Tracheal epithelial cell (primary cell): ENCODE measurements around the gene CHTF8. TPM values are rescaled to one million over a fixed set of nuclear protein-coding genes. Genes with fewer than 3 reads are reported as not detected.

Experiments
- total RNA-seq: library from RNA; depleted of rRNA; stranded (reverse); fragments of >200 nt; gene quantifications from 2 replicates; pipeline ENCODE4 v1.2.1, GENCODE V29; 2014

Gene CHTF8, protein sequence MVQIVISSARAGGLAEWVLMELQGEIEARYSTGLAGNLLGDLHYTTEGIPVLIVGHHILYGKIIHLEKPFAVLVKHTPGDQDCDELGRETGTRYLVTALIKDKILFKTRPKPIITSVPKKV
- total RNA-seq = 41.4 and 62.7 TPM in 2 replicates

DNA sequence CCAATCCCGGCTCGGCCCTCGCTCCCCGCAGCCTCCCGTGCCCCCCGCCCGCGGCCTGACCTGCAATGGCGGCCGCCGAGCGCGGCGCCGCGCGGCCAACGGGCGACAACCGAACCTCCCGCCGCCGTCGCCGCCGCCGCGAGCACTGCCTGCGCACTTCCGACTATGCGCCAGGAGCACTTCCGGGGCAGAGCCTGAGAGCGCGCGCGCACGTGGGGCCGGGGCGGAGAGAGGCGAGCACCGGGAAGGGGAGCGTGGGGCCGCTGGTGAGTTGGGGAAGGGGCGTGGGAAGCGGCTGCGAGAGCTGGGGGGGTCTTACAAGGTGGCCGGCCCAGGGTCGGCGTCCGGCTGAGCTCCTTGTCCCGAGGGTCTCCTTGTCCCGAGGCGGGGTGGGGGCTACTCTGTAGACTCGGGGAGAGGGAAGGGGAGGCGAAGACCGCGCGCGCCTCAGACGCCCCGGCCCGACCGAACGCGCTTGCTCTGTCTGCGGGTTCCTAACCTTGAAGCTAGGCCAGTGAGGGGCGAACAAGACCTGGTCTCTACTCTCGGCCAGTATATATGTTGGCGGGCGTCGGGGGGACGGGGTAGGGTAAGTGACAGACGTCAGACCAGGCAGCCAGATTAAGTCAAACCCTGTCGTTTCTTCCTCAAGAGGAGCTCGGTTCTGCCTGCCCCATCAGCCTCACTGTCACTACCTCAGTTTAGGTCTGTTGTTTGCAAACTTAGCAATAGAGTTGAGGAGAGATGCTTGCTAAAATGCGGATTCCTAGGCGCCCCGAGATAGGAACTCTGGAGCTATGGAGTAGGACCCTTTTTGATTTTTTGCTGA lies at the start of gene CHTF8, which contains the start of gene UTP4:
CHTF8 (minus strand) TSS at position 165 of the 829 bp plus-strand sequence. CDS start 11,130 bp downstream, outside the sequence.
UTP4 (plus strand) TSS at position 226 of the 829 bp plus-strand sequence. CDS start 811 bp downstream, outside the sequence.

DNA sequence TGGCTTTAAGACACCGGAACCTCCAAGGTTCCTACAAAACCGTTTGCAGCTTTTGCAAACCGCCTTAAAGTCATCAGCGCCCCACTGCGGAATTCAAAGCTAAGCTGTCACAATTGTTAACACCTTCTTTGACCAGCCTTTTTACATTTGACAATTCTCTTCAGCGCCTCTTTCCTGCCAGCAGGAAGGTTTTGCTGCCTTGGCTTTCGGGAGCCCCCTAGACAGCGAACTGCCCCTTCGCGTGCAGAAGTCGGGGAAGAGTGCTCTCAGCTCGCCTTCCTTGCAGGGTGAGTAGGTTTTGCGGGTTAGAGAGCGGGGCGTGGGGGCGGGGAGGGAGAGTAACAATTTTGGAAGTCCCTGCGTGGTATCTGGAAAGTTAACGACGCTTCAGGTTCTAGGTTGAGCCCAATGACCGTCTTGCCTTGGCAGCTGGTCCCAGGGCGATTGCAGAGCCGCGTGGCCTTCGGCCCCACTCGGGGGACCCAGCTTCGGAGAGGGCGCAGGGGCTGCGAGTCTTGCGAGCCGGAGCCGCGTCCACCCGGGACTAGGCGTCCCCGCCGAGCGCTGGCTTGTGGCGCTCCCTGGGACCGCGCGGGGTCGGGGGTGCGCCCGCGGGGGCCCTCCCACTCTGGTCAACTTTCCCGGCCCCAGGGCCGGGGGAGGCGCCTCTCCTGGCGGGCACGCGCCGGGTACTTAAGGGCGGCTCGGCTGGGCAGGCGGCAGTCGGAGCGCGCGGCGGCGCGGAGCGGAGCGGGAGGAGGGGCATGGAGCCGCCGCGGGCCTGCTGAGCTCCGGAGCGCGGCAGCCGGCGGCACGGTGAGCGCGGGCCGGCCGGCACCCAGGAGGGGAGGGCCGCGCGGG lies 26.7 kb downstream of the CHTF8 start, which contains the start of gene HAS3:
HAS3 (plus strand) TSS at position 153 of the 861 bp plus-strand sequence. CDS start 3,743 bp downstream, outside the sequence.

Other genes starting within 250 kb of the CHTF8 start
- gene HAS3, start 26.9 kb downstream of the CHTF8 start, total RNA-seq = 15.6 and 35.4 TPM in 2 replicates
- gene UTP4, start 61 bp upstream of the CHTF8 start, total RNA-seq = 20.9 and 24.6 TPM in 2 replicates
- 11.5 and 13.3 TPM in 2 replicates for gene SNTB2, start 54.6 kb upstream of the CHTF8 start, total RNA-seq
- 41.6 and 45.5 TPM in 2 replicates for gene VPS4A, start 178.8 kb upstream of the CHTF8 start, total RNA-seq
- gene PDF, start 198.0 kb upstream of the CHTF8 start, total RNA-seq = 25.4 and 34.9 TPM in 2 replicates
- 21.9 and 33.2 TPM in 2 replicates for gene COG8, start 207.0 kb upstream of the CHTF8 start, total RNA-seq
- gene NIP7, start 207.2 kb upstream of the CHTF8 start, total RNA-seq = 36.7 and 37.1 TPM in 2 replicates
- not detected in 2 replicates for gene TMED6, start 219.2 kb upstream of the CHTF8 start, total RNA-seq